HG02852 (cell line): ENCODE measurements around the gene FHOD3.
"Not testable (repeated sequence)": the region's sequence is repeated elsewhere in the genome, so short reads cannot be mapped to it uniquely, and the experiment has no call there.

Source experiments
- ATAC-seq: cut with Tn5 transposase; IDR thresholded peaks from one replicate; pipeline ENCODE4 v1.9.1; 2021; ENCODE audit warnings: mild to moderate bottlenecking, moderate library complexity; ENCODE audit not compliant: unreplicated experiment

FHOD3 gene

DNA sequence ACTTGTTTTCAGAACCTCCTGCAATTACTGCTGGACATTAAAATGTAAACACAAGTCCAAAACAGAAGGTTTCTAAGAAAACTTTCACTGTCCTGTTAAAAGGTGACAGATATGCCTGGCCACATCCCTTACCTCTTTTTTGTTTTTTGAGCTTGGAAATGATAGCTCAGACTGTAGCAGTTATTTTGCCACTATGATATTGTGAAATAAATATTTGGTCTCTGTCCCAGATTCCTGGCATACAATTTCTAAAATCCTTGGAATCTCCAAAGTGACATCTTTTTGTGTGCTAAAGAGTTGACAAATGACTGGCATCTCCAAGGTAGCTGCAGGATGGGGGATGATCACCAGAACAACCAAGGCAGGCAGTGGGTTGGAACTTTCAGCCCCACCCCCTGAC is 514.4 kb downstream of the FHOD3 start:
- no peak for ATAC-seq

DNA sequence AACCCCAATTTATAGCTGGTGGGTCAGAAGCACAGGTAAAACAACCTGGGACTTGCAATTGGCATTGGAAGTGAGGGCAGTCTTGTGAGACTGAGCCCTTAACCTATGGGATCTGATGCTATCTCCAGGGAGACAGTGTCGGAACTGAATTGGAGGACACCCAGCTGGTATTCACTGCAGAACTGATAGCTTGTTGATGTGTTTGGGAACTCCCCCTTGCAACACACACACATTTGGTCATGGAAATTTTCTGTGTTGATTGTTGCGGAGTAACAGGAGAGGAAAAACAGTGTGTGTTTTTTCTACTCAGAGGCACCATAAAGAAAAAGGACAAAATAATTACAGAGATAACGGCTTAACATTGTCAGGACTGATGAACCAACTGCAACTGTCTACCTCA is 515.2 kb downstream of the FHOD3 start:
- no peak for ATAC-seq

DNA sequence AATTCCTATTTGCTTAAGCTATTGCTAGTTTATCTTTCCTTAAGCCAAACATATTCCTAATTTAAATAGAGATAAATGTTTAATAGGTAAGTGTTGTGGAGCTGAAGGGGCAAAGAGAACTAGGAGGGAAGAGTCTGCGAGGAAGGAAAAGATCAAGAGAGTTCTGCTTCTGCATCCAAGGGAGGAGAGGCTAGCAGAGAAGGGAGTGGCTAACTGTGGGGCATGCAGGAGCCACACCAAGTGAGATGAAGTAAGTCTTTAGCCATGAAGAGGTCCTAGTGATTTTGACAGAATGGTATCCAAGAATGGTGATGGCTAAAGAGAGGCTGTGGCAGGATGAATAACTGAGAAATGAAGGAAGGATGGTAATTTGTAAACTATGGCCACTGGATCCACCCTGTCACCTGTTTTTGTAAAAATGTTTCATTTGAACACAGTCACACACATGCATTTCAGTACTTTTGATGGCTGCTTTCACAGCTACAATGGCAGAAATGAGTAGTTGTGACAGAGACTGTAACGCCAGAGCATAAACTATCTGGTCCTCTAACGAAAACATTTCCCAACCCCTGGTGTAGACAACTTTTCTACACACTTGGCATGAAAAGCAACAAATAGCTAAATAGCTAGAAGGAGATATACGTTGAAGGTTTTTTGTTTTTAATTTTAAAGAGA is 515.7 kb downstream of the FHOD3 start:
- ATAC-seq, result no peak

DNA sequence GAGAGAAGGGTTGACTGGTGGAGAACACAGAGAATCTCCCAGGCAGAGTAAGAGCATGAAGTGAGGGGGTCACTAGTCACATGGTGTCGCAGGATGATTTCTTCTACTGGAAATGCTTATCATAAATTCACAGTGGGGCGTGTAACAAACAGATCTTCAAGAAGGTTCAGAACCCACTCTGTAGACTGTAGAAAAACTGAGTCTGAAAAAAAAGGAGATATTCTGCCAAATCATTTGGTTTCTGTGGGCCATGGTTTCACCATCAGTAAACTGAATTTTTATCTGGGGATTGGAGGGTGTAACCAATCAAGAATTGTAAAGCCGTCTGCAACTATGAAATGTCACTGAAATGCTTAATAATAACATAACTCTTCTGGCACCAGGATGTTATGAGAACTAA is 516.3 kb downstream of the FHOD3 start:
- ATAC-seq, result no peak

DNA sequence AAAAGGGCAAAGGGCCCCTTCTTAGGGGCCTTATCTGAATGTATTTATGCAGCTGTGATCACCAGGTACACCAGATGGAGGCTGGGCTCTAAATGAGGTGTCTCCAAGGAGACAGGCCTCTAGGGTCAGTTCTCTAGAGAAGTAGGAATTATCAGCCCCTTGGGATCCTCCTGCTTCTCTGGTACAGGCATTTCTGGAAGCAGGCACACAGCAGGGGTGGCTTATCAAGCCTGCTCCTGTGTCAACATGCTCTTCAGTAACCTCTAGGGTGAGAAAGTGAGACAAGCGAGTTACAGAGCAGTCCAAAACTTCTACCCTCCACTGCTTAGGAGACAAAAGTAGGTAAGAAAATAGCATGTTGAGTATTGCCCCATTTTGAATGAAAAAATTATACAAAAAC is 517.5 kb downstream of the FHOD3 start:
- ATAC-seq, result no peak

DNA sequence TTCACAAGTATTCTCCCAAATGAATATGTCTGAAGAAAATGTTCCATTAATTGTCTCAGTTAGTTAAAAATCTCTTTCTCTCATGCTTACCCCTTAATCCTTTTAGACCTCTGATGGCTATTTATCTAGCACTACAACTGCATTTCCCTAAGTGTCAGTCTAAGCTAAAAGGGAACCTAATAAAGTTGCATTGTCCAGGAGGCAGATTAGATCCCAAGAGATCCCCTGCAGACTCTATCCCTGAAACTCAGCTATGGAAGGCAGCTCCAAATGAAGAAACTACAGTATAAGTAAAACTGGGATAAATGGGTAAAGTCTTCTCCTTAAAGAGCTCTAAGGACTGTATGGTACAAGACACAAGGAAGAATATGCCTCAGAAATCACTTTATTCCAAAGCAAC is 518.6 kb downstream of the FHOD3 start:
- ATAC-seq, result not testable (repeated sequence)

DNA sequence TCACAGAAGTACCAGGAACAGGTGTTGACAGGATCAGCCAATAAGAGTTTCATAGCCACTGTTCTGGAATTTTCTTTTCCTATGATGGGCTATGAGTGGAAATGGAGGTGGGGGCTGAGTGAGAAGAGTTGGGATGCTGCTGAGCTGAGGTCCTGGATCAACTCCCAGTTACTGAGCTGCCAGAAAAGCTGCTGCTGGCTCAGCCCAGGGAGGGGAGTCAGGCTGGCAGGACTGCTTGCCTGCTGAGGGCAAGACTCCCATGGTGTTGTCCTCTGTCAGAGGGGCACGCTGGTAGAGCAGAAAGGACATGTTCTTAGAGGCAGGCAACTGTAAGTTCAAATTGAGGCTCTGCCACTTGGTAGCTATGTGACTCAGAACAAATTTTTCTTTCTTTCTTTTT is 519.5 kb downstream of the FHOD3 start:
- ATAC-seq, result no peak

DNA sequence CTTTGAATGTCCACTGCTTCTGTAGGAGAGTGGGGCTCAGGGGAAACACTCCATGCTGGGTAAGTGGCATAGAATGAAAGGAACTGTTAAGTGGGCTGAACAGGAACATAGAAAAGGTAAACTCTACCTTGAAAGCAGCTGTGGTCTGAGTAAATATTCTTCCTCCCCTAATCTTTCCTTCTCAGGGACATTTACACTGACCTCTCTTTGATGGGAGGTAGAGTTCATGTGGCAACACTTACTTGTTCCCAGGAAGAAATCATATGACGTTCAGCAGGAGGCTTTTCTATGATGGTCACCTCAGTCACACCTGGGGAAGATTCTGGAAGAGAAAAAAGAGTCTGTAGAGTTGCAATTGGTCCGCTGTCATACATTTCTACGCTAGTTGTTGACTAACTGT is 521.1 kb downstream of the FHOD3 start:
- ATAC-seq, result no peak

DNA sequence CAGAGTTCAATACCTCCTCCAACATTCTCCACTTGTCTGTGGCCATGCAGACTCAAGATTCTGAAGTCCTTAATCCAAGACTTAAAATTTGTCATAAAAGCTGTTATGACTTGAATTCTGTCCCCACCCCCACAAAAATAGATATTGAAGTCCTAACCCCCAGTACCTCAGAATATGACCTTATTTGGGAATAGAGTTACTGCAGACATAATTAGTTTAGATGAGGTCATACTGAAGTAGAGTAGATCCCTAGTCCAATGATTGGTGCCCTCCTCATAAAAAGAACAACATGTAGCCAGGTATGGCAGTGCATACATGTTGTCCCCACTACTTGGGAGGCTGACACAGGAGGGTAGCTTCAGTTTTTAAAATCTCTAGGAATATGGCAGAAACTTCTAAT is 522.1 kb downstream of the FHOD3 start:
- ATAC-seq, result no peak

DNA sequence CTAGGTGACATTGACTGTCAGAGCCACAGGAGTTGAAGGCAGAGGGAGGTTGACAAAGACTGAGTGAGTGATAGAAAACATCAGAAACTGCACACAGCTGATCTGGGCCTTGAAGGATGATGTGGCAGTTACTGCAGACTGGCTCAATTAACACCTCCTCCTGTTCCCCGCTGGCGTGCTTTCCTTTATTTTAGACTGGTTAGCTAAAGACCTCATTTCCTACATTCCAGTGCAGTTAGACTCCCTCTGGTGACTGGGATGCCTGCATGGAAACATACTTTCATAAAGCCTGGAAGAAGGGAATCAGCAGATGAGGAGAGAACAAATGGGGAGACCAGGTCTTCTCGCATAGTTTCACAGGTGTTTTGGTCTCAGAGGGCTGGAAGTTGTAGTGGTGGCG is 524.2 kb downstream of the FHOD3 start:
- ATAC-seq, result no peak

DNA sequence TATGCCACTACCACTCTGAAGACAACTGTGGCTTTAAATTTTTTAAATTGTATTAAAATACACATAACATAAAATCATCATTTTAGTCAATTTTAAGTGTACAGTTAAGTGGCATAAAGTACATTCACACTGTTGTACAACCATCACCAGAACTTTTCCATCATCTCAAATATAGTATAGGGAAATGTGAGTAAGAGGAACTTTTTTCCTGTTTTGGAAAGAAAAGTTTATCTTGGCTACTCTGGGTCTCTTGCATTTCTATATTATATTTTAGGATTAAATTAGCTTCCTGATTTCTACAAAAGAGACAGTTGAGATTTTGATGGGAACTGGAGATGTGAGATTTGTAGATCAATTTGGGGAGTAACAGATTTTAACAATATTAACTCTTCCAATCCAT is 528.0 kb downstream of the FHOD3 start:
- no peak for ATAC-seq

DNA sequence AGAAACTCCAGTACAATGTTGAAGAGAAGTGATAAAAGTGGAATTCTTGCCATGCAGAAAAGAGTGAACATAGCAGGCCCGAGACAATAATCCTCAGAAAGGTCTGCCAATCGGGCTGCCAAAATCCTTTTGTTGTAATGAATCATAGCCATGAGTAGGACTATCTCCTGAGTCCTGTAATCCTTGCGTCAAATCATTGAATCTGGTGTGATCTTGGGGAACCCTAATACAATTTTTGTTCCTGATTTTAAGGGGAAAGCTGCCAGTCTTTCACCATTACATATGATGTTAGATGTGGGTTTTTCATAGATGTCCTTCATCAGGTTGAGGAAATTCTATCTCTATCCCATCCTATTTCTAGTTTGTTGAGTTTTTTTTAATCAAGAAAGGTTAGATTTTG is 529.0 kb downstream of the FHOD3 start:
- ATAC-seq, result no peak

DNA sequence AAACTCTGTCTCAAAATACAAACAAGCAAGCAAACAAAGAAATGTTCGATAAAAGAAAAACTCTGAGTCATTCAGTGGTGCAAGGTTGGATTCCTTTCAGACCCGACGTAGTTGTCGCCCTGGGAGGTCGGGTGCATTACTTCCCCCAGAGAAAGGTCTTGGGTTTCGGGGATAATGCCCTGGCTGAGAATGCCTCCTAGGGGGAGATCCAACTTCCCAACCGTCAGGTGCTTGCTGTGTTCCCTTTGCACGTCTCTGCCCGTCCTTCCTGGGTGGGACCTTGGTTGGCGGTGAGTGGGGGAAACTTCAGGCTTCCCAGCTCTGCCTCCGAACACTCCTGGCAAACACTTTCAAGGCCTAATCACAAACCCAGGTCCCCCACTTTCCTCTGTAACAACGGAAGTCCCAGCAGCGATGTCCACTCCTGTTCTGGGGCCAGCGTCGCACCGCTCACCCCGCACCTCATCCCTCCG is 530.7 kb downstream of the FHOD3 start:
- ATAC-seq, result peak; percentile 3

DNA sequence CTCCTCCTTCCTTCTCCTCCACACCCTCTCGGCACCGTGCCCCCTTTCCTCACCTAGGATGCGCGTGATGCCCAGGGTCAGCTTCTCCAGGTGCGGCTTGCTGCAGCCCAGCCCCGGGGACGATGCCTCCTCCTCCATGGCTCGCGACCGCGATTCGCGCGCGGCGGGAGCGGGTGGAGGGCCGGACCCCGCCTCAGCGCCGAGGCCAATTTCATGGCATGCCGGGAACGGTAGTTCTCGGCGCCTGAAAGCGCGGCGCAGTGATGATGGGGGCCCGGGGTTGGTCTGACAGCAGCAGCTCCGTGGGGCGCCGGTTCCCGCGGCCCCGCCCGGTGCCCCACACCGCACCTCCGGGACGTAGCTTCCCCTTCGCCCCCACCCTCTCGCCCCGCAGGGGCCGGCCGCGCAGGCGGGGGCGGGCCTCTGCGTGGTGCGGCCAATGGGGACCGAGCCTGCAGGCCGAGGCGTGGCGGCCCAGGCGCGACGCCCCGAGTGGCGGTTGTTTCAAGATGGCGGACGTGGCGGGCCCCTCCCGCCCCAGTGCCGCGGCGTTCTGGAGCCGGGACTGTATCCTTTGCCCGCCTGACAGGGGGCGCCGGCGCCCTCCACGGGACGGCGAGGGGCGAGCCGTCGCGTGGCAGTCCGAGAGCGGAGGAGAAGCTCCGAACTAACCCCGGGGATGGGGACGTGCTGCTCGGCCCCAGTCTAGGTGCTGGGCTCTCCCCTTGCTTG is 531.3 kb downstream of the FHOD3 start, which contains the start of the genes KIAA1328 and TPGS2:
Gene KIAA1328, plus strand, starts transcription at position 498 of the 732 bp plus-strand sequence. Its CDS starts 12 bp downstream, at position 510.
Gene TPGS2, minus strand, starts transcription at position 373 of the 732 bp plus-strand sequence. Its CDS starts 235 bp downstream, at position 138.
- ATAC-seq, result peak; percentile 92
